NCI-H345 treated with DMSO at 0.1 percent for 48 hours (cell line): Measurements from ENCODE around the gene CMTM6.
"Not testable (repeated sequence)": the region's sequence is repeated elsewhere in the genome, so short reads cannot be mapped to it uniquely, and the experiment has no call there.

Experiments
- DNase-seq: peaks from one replicate; lab custom pipeline; 2025; ENCODE audit not compliant: unreplicated experiment; lab: John Stamatoyannopoulos, UW

The CMTM6 gene

GRCh38 chr3:32448686-32449474, 53.8 kb downstream of the CMTM6 start:
- DNase-seq = no peak

GRCh38 chr3:32447865-32448400, 54.7 kb downstream of the CMTM6 start:
- no peak for DNase-seq

- DNase-seq = no peak
Measured at GRCh38 chr3:32443478-32443877, 59.2 kb downstream of the CMTM6 start.

GRCh38 chr3:32442766-32443165, 59.9 kb downstream of the CMTM6 start:
- DNase-seq = no peak

- DNase-seq = no peak
Measured at GRCh38 chr3:32440611-32441350, 61.9 kb downstream of the CMTM6 start.

- DNase-seq = not testable (repeated sequence)
Measured at GRCh38 chr3:32439421-32439820, 63.2 kb downstream of the CMTM6 start.

GRCh38 chr3:32438596-32439344, 63.9 kb downstream of the CMTM6 start:
- no peak for DNase-seq

- DNase-seq = no peak
Measured at GRCh38 chr3:32437896-32438295, 64.8 kb downstream of the CMTM6 start.

- no peak for DNase-seq
Measured at GRCh38 chr3:32436816-32437189, 65.8 kb downstream of the CMTM6 start.

GRCh38 chr3:32435911-32436815, 66.5 kb downstream of the CMTM6 start:
- no peak for DNase-seq

- no peak for DNase-seq
Measured at GRCh38 chr3:32434206-32434605, 68.4 kb downstream of the CMTM6 start.

- no peak for DNase-seq
Measured at GRCh38 chr3:32432711-32433530, 69.7 kb downstream of the CMTM6 start.

GRCh38 chr3:32432045-32432710, 70.5 kb downstream of the CMTM6 start:
- DNase-seq = no peak

GRCh38 chr3:32431481-32431880, 71.2 kb downstream of the CMTM6 start:
- no peak for DNase-seq
